ENCODE results near the gene KDM4C. TPM values are rescaled to one million over a fixed set of nuclear protein-coding genes. Genes with fewer than 3 reads are reported as not detected.
A peak's percentile ranks its signal among the peaks of the same experiment; 100 is the strongest.
"Not testable (repeated sequence)": the region's sequence is repeated elsewhere in the genome, so short reads cannot be mapped to it uniquely, and the experiment has no call there.

The KDM4C gene
- total RNA-seq, 1 donor from 2014 or later, result 33.7 TPM

DNA sequence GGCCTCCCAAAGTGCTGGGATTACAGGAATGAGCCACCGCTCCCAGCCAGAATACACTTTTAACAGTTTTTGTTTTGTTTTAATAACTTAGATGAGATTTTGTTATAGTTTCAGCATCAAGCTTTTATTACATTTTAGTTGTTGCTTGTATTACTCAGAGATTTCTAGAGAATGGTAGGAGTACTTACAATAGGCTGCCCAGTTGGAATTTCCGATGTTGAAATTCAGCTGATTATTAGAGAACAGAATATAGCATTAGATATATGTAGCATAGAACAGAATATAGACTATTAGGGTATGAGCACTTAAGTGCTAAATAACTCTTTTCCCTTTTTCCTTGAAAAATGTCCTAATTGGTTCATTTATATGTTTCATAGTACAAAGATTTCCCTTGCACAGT, 6.2 kb downstream of the KDM4C start:
- no peak for DNase-seq (ENCODE audit: low spot score)

DNA sequence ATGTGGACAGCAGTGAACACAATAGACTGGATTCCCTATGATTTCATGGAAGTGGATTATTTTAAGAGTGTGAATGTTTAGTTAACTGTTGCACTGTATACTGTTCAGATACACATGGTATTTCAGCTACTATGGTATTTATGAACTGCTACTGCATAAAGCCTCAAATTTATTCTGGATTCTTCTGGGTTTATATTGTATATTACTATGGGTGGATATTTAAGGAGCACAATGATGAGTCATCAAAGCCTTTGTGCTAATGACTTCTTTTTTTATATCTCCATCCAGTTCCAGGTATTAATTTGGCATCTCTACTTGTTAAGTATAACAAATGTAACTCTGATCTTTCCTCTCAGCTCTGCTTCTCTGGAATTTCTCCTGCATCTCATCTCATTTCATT, 6.8 kb downstream of the KDM4C start:
- no peak for DNase-seq (ENCODE audit: low spot score)

DNA sequence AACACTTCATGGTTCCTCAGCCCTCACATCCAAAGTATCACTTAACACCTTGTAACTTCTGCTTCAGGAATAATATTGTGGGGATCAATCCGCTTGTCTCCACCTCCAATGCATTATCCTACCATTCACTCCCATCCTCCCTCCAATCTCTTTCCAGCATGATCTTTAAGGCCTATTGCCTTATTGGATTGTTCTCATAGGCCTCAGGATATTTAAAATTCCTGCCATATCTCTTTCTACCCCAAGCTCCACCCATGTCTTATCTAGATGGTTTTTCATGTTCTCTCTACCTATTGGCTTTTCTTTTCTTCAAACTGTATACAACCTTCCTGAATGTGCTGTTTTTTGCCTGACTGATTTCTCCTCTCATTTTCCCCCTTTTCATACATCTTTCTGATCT, 7.2 kb downstream of the KDM4C start:
- no peak for DNase-seq (ENCODE audit: low spot score)

DNA sequence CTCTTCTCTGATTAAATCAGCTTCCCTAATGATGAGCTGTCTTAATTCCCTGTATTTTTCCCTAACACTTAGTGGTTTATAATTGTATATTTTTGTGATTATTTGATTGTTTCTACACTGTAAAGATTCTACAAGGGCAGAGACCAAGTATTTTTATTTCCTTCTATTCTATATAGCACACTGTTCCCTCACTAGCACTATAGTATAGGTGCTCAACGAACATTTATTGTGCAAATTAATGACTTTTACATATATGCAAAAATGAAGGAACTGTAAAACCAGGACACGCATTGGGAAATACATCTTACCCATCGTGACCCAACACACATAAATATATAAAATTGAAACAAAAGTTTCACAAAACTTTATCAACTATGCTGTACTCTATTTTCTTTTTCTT, 7.6 kb downstream of the KDM4C start:
- no peak for DNase-seq (ENCODE audit: low spot score)

DNA sequence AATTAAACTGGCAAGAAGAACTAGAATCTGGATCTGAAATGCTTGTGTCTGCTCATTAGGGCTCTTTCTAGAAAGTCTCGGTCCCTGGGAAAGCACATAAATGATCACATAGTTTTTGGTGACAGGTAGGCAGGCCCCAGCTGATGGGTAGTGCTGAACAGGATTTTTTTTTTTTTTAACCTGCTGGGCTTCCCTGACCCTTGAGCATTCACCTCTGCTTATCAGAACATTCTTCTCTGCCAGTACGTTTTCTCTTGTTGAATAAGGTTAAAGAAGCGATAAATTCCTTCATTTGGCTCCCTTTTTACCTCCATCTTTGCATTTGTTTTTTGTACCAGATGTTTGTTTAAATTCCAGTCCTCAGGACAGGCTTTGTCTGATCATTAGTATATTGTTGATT, 8.8 kb downstream of the KDM4C start:
- DNase-seq (ENCODE audit: low spot score), result no peak

DNA sequence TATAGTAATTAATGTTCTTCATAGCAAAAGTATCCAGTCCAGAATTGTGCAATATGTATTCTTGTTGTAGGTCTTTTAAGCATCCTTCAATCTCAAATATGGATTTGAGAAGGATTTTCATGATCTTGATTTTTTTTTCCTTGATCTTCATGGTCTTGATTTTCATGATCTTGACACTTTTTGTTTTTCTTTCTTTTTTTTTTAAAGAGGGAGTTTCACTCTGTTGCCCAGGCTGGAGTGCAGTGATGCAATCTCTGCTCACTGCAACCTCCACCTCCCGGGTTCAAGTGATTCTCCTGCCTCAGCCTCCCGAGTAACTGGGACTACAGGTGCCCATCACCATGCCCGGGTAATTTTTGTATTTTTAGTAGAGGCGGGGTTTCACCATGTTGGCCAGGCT, 10.8 kb downstream of the KDM4C start:
- peak; percentile 20 for DNase-seq (ENCODE audit: low spot score)

DNA sequence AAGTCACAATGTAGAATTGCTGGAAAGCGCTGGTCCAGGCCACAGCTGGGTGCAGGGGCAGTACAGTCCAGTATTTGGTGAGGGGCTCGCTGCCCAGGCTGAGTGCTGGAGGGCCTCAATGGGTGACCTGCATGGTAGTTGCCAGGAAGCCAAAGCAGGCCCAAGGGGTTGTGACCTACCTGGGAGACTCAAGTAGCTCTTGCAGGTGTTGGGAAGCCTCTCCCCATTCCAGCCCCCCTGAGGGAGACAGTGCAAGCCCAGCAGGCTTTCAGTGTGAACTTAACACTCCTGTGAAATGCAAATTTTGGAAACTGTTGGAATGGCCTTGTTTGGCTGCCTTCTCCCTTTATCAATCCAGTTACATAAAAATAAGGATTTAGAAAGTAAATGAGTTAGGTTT, 13.9 kb downstream of the KDM4C start:
- no peak for DNase-seq (ENCODE audit: low spot score)

DNA sequence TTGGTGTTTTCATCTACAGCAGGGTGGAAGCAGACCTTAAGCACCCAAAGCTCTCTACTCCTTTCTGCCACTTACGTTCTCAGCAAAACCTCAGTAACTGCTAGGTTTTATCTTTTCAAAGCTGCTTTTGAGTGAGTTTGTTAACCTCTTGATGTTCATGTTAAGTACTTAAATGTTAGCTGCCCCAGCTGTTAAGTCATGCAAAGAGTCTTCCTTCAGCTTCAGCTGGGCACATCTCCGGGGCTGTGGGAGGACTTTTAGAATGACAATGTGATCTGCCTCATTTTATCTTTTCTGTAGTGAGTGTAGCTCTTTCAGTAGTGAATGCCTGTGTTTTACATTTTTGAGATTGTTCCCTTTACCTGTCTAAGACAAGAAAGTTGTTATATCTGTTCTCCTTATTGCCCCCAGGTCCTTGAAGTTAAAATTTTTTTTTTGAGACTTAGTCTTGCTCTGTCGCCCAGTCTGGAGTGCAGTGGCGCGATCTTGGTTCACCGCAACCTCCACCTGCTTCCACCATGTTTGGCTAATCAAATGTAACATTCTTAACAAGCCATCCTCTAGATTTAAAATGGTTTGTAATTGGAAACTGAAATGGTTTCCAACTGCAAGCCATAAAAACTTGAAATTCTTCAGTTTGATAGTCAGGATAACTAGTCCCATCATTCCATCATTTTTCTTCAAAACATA, 19.6 kb downstream of the KDM4C start:
- DNase-seq (ENCODE audit: low spot score), result no peak

DNA sequence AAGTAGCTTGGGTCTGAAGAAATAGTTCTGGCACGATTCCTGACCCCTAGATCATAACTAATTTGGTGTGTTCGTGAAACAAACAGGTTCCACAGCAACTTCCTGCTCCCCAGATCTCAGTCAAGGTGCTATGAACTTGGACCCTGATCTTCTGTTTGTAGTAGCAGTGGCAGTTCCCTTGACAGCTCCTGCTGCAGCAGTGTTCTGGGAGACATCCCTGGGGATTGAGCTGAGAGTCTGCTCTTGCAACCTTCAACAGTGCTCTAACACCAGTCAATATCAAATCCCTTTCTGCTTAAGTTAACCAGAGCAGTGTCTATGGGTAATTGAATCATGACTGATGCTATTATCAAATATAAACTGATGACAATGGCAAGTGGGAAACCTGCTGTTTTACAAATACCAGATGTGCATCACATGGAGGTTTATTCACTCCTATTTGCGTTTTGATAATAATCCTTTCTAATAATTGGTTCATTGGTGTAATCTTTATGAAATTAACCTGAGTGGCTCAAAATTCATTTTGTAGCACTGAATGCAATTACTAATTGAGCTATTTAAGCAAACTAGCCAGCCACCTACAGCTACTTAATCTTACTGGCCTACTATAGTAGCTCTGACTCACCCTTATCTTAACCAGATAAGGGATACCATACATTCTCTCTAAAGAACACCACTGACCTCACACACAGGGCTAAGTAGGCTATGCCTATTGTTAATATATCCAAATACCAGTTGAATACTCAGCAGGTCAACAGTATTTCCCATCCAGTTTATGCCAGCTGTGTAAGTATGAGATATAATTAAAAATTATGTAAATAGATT, 21.9 kb downstream of the KDM4C start:
- DNase-seq (ENCODE audit: low spot score), result no peak

DNA sequence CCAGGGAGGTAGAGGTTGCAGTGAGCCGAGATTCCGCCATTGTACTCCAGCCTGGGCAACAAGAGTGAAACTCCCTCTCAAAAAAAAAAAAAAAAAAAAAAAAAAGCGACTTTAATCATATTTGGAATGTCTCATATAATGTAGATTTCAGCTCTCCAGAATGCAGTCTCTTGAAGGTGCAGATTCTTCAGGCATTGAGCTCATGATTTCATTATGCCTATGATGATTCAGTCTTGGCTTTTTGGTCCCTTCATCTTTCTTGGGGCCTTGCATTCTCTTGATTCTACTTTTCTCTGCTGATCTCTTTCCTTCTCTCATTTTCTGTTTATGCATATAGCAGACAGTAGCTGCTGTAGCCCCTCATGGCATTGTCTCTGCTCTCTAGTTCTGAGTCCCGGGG, 22.9 kb downstream of the KDM4C start:
- no peak for DNase-seq (ENCODE audit: low spot score)

DNA sequence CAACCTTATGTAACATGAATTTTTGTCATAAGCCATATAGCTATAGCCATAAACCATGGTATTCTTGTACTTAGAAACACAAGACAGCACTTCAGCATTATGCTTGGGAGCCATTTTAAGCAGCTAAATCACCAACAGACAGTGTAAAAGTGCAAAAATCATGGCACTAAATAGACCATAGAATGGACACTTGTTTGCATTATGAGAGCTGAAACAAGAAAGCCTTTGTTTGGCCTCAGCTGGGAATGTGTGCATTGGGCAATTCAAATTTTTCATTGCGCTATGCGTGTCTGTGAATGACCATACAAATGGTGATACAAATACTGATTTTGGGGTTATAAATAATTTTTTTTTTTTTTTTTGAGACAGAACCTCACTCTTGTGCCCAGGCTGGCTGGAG, 23.7 kb downstream of the KDM4C start:
- DNase-seq (ENCODE audit: low spot score), result no peak

DNA sequence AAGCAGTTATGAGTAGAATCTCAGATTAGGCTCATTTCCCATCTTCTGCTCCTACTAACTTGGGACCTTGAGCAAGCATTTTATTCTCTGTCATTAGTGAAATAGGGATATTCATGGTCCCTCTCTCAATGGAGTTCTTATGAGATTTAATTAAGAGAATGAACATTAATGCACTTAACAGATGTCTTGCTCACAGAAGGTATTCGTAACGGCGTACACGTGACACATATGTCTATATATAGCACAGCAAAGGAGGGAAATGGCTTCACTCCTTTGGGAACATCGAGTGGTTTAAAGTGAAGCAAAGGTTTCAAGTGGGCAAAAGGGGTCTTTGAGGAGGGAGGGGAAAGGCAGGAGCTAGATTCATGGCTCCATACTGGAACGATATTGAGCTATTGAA, 24.6 kb downstream of the KDM4C start:
- DNase-seq (ENCODE audit: low spot score), result no peak

DNA sequence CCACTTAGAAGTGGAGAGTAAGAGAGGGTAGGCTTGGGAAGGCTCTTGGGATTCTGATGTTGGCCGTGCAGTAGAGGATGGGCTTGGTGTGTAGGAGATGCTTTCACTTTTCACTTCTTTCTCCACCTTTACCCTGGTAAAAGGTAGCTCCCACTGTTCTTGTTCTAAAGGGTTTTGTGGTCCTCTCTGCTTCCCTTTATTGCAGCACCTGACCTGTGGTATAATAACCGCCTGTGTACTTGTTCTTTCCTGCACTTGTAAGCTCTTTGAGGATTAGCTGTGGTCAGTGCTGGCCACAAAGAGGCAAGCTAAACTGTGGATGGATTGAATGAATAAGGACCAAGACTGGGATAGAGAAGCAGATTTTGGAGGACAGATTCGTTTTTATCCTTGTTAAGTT, 25.2 kb downstream of the KDM4C start:
- no peak for DNase-seq (ENCODE audit: low spot score)

DNA sequence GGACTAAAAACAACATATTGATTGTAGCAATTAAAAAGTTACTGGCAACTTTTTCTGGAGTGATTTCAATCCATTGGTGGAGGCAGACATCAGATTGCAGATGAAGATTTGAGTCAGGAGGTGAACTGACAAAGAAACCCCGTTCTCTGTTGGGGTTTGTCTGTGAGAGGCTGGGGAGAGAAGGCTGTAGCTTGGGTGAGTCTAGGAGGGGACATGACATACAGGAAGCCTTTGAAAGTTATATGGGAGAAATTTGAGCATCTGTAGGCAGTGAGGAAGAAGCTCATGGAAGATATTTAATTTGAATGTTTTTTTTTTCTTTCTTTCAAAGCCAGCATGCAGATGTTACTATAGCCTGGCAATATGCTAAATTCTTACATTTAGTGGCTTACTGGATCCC, 26.0 kb downstream of the KDM4C start:
- no peak for DNase-seq (ENCODE audit: low spot score)

DNA sequence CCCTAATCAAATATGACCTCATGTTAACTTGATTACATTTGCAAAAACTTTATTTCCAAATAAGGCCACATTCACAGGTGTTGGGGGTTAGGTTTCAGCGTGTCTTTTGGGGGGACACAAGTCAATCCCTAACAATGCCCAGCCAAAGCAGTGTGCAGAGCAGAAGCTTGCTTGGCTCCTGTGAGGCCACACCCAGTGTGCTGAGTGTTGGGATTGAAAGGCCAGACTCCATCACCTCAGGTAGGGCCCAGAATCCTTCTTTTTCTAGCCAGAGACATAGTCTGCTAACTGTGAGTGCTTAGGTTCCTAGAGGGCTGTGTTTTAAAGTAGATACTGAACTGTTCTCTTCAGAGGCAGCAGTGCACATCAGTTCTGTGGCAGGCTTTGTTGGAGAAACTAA, 27.9 kb downstream of the KDM4C start:
- no peak for DNase-seq (ENCODE audit: low spot score)

DNA sequence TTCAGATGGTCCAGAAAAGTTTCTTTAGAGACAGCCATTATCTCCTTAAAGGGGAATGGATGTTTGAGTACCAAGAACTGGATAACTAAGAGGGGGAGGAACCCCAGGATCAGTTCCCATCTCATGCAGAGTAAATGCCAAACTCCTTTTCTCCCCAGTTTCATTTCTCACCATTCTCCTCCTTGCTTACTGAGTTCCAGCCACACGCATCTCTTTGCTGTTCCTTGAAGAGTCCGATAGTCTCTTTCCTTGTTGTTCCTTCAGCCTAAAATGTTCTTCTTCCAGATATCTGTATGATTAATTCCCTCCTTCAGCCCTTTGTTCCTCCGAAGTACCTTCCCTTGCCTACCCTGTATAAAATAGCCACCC, 30.0 kb downstream of the KDM4C start:
- no peak for DNase-seq (ENCODE audit: low spot score)

DNA sequence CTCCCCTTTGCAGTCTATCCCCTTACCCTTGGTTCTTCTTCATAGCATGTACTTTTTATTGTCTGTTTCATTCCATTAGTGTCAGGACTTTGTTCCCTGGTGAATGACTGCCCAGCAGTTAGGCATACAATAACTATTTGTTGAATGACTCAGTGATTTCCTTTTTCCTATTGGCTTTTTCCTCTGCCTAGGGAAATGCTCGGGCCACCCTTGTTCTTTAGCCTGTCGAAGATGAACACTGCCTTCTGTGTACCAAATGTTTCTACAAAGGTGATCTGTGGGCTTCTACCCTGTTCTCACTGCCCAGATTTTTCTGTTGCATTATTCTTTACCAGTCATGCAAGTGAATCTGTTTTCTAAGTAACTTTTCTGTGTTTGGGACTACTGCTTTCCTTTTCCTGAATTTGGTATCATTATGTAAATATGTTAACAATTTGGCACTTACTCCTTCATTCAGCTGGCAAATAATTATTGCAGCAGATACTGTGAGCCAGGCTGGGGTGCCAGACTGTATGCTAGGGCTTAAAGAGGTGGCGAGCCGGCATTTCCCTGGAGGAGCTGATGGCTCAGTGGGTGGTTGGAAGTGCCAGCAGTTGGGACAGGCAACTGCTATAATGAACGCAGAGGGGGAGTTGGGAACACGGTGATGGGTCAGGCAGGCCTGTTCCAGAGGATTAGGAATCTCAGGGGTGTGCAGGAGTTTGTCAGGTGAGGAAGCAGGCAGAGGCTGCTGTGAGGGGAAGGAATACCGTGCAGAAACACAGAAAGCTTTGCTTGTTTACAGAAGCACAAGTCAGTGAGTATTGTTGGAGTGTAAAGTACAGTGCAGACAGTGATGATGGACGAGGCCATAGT, 30.6 kb downstream of the KDM4C start:
- DNase-seq (ENCODE audit: low spot score), result no peak

DNA sequence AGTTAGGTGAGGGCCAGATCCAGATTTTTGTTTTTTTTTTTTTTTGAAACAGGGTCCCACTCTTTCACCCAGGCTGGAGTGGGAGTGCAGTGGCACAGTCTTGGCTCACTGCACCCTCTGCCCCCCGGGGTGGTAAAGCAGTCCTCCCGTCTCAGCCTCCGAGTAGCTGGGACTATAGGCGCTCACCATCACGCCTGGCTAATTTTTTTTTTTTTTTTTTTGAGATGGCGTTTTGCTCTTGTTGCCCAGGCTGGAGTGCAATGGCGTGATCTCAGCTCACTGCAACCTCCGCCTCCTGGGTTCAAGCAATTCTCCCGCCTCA, 31.2 kb downstream of the KDM4C start:
- DNase-seq (ENCODE audit: low spot score), result not testable (repeated sequence)

DNA sequence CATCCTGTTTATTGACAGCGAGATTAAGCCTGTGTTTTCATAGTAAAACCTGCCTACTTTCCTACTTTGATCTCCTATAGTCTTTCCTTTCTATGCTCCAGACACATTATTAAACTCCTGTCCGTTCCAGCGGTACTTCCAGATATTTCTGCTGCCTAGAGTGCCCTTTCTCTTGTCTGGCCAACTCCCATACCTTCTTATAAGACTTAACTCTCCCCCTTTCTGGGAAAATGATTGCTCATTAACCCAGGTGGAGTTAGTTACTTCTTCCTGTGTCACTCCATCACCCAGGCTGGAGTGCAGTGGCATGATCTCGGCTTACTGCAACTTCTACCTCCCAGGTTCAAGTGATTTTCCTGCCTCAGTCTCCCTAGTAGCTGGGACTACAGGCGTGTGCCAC, 33.1 kb downstream of the KDM4C start:
- no peak for DNase-seq (ENCODE audit: low spot score)

DNA sequence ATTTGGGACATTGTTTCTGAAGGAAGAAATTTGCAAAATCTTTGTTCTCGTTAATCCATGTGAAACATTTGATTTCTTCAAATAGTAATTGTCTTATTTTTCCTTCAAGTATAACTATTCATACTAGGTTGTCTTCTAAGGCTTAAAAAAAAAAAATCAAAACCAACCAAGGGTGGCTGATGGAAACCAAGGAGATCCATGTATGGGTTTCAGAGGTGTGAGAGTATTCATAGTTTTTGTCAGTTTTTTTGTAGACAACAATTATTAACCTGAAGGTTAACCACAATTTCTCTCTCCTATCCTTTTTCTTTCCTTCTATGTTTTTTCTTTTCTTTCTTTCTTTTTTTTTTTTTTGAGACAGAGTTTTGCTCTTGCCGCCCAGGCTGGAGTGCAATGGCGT, 35.4 kb downstream of the KDM4C start:
- DNase-seq (ENCODE audit: low spot score), result no peak

DNA sequence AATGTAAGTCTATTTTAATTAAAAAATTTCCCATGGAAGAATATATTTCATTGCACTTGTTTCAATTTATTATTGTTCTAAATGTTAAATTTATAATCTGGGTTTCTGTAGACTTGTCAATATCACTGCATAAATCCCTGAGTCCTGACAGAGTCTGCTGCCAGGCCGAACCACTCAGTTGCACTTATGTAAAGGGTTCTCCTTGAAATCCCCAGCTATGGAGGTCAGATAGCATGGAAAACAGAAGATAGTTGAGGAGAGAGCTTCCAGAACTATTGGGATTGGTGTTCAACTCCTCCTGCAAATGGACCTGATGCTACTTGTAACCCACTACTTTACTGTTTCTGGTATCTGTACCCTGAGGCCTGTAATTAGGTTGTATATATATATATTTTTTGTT, 37.2 kb downstream of the KDM4C start:
- no peak for DNase-seq (ENCODE audit: low spot score)

DNA sequence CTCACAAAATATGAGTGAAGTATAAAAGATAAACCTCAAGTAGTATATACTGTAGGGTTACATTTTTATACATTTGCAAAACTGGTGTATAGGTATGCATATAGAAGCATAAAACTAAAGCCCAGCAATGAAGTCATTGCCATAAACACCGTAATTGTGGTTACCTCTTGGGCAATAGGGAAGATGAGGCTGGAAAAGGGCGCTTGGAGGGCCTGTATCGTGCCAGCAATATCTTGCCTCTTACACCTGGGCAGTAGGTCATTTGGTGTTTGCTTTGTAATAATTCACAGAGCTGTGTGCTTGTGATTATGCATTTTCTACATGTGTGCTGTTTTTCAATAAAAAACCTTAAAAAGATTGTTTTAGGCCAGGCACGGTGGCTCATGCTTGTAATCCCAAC, 45.2 kb downstream of the KDM4C start:
- no peak for DNase-seq (ENCODE audit: low spot score)

All from mesenteric fat pad (tissue), 1 donor.